Purkinje cell (primary cell): ENCODE results near the gene ZNF414. TPM values are rescaled to one million over a fixed set of nuclear protein-coding genes. Genes with fewer than 3 reads are reported as not detected.

Experiments
- polyA plus RNA-seq: library from polyadenylated mRNA; unstranded; fragments of >200 nt; fragmentation: Nextera tagmentation; gene quantifications from 2 replicates; pipeline ENCODE4 v1.2.1, GENCODE V29; 2014

The ZNF414 gene
- polyA plus RNA-seq, result 0.31 TPM in 1 of 2 replicates, not detected in the other

DNA sequence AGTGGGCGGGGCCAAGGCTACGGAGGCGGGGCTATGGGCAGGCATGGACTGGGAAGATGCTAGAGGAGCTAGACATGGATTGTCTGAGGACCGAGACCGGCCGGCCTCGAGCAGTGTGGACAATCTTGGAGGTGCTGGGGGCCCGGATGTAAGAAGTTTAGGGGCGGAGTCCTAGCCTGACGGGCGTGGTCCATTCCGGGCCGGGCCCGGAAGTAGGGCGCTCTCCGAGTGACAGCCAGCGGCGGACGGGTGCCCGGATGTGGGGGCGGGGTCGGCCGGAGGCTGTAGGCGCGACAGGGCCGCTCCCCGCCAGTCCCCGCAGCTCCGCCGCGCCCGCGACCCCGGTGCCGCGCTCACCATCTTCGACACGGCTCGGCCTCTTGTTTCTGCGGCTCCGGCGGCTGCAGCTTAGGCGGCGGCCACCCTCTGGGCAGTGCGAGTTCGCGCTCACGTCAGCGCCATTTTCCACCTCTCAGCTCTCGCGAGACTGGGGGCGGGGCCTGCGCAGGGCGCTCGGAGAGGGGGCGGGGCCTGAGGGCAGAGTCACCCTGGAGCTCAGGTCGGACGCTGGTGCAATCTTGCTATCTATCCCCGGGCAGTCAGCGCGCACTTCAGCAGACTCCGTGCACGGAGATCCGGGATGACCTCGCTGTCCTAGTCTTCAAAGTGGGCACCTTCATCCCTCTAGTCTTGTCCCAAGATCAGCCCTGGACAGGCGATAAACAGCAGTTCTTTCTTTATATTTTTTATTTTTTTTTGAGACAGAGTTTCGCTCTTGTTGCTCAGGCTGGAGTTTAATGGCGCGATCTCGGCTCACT, at the start of gene ZNF414:
ZNF414 (minus strand) TSS at position 481 of the 818 bp plus-strand sequence; CDS start at position 360, 121 bp downstream.

Other genes starting within 250 kb of the ZNF414 start
- gene CD320, start 205.8 kb downstream of the ZNF414 start, polyA plus RNA-seq, result 16.1 and 22.6 TPM in 2 replicates
- 393 and 475 TPM in 2 replicates for gene NDUFA7, start 192.8 kb downstream of the ZNF414 start, polyA plus RNA-seq
- gene RPS28, start 192.7 kb downstream of the ZNF414 start, polyA plus RNA-seq, result 731 and 808 TPM in 2 replicates
- gene KANK3, start 170.9 kb downstream of the ZNF414 start, polyA plus RNA-seq, result not detected in 2 replicates
- gene ANGPTL4, start 150.0 kb downstream of the ZNF414 start, polyA plus RNA-seq, result 1.8 TPM in 1 of 2 replicates, not detected in the other
- gene RAB11B, start 123.8 kb downstream of the ZNF414 start, polyA plus RNA-seq, result 40.3 and 43.4 TPM in 2 replicates
- 8.4 and 12.8 TPM in 2 replicates for gene MARCHF2, start 100.9 kb downstream of the ZNF414 start, polyA plus RNA-seq
- gene HNRNPM, start 69.2 kb downstream of the ZNF414 start, polyA plus RNA-seq, result 13.6 and 16.2 TPM in 2 replicates
- gene PRAM1, start 11.5 kb downstream of the ZNF414 start, polyA plus RNA-seq, result not detected in 2 replicates
- gene MYO1F, start 63.3 kb upstream of the ZNF414 start, polyA plus RNA-seq, result 0.29 and 1.5 TPM in 2 replicates
- 0.17 TPM in 1 of 2 replicates, not detected in the other for gene ADAMTS10, start 96.5 kb upstream of the ZNF414 start, polyA plus RNA-seq
- not detected in 2 replicates for gene NFILZ, start 116.5 kb upstream of the ZNF414 start, polyA plus RNA-seq
- gene ACTL9, start 184.6 kb upstream of the ZNF414 start, polyA plus RNA-seq, result not detected in 2 replicates
- not detected in 2 replicates for gene OR2Z1, start 207.5 kb upstream of the ZNF414 start, polyA plus RNA-seq